Ascending aorta (tissue), 2 donors: ENCODE data around the gene DGKG. TPM values are rescaled to one million over a fixed set of nuclear protein-coding genes. Genes with fewer than 3 reads are reported as not detected.

Experiments
- DNase-seq, 2 donors: peaks; one replicate each; pipeline ENCODE4 v3.0.0-alpha.2; 2019; ENCODE audit warnings: low spot score in 2 of 2
- H3K27ac ChIP-seq, 2 donors: fragments of 200-600 bp; sonication (generic); one replicate each; pipeline ENCODE4 v1.5.1; 2016 to 2017; ENCODE audit warnings: mild to moderate bottlenecking in 1 of 2
- H3K27me3 ChIP-seq: fragments of 200-600 bp; sonication (generic); one replicate; pipeline ENCODE4 v1.5.1; 2017
- H3K36me3 ChIP-seq, 2 donors: fragments of 200-600 bp; sonication (generic); one replicate each; pipeline ENCODE4 v1.5.1; 2016
- H3K4me1 ChIP-seq, 2 donors: fragments of 200-600 bp; sonication (generic); one replicate each; pipeline ENCODE4 v1.5.1; 2016 to 2017; ENCODE audit warnings: mild to moderate bottlenecking in 1 of 2
- H3K4me3 ChIP-seq, 2 donors: fragments of 200-600 bp; sonication (generic); one replicate each; pipeline ENCODE4 v1.5.1; 2016 to 2017; ENCODE audit warnings: mild to moderate bottlenecking in 1 of 2
- H3K9me3 ChIP-seq, 2 donors: fragments of 200-600 bp; sonication (generic); one replicate each; pipeline ENCODE4 v1.5.1; 2016
- CTCF ChIP-seq, 3 experiments: fragments of 200-600 bp in 2 of 3; fragments of 450-650 bp in 1 of 3; sonication (generic) in 2 of 3; IDR thresholded peaks; one replicate each; pipeline ENCODE4 v1.5.1; 2016 to 2019; ENCODE audit warnings: antibody characterized with exemption in 3 of 3, mild to moderate bottlenecking in 1 of 3, moderate library complexity in 1 of 3
- intact Hi-C: fragments of 100-400 bp; cut with DNase I; formaldehyde crosslinking; loops from one replicate; pipeline ENCODE4 v1.15.1; 2023
- total RNA-seq: library from RNA; depleted of rRNA; stranded (reverse); fragments of >200 nt; gene quantifications from one replicate; pipeline ENCODE4 v1.1.0, GENCODE V29; 2016

Gene DGKG
- total RNA-seq, 1 donor from 2014 or later = 11.1 TPM

- TF ChIP-seq CTCF (IDR thresholded peaks at IDR 0.05) = peak in 1 of 3 experiments; percentile 29
- no peaks in the 10 kb centered on the region for H3K9me3 ChIP-seq
- intact Hi-C loops = loop anchor here (1.0 to 5.0 kb wide), 7 partner anchors 29 to 463 kb away; partner anchors contain the start of genes DNAJB11 and TRA2B
- H3K27me3 ChIP-seq = no peaks in the 10 kb centered on the region
- no peaks in the 10 kb centered on the region for H3K36me3 ChIP-seq
- peak; percentile 100 for DNase-seq
- peaks cover 0 to 20% of the 10 kb centered on the region in 2 donors for H3K4me1 ChIP-seq
- H3K27ac ChIP-seq = peak within 1 kb of the TSS; percentile 91 to 95
- peak within 1 kb of the TSS; percentile 73 to 95 for H3K4me3 ChIP-seq
Measured at GRCh38 chr3:186108941-186109865, 252.8 kb downstream of the DGKG start, which contains the start of gene ETV5. Gene ETV5, minus strand, starts transcription at chr3:186109089. Its CDS starts 3,221 bp downstream, at chr3:186105868.

GRCh38 chr3:186108106-186108940 lies 253.7 kb downstream of the DGKG start:
- H3K27me3 ChIP-seq = no peaks in the 10 kb centered on the region
- peak in 1 of 2 donors; percentile 80 for DNase-seq
- no peaks in the 10 kb centered on the region for H3K9me3 ChIP-seq
- intact Hi-C loops = loop anchor here (2.0 to 5.0 kb wide), 5 partner anchors 126 to 464 kb away; partner anchors contain the start of gene DNAJB11
- H3K36me3 ChIP-seq = no peaks in the 10 kb centered on the region
- no peak for TF ChIP-seq CTCF (IDR thresholded peaks at IDR 0.05)
- H3K4me3 ChIP-seq = peak overlapping the region; percentile 73 to 95
- peak overlapping the region; percentile 87 to 90 for H3K27ac ChIP-seq
- H3K4me1 ChIP-seq = peaks cover 0 to 20% of the 10 kb centered on the region in 2 donors

GRCh38 chr3:186107215-186108105 lies 254.6 kb downstream of the DGKG start:
- H3K4me3 ChIP-seq = peak overlapping the region; percentile 73 to 95
- H3K36me3 ChIP-seq = no peaks in the 10 kb centered on the region
- peak; percentile 15 to 78 for DNase-seq
- H3K27ac ChIP-seq = peak overlapping the region; percentile 22 to 87
- H3K4me1 ChIP-seq = peaks cover 0 to 20% of the 10 kb centered on the region in 2 donors
- intact Hi-C loops = loop anchor here (2.0 to 5.0 kb wide), 5 partner anchors 125 to 465 kb away; partner anchors contain the start of gene DNAJB11
- no peak for TF ChIP-seq CTCF (IDR thresholded peaks at IDR 0.05)
- H3K27me3 ChIP-seq = no peaks in the 10 kb centered on the region
- no peaks in the 10 kb centered on the region for H3K9me3 ChIP-seq

- Histone ChIP-seq H3K4me1 (peaks cover 0 to 12% of the 10 kb centered on the region in 2 donors), H3K9me3 (no peaks in the 10 kb centered on the region), H3K4me3 (no peak overlapping the region), H3K27ac (no peak overlapping the region), H3K36me3 (no peaks in the 10 kb centered on the region), H3K27me3 (no peaks in the 10 kb centered on the region)
- intact Hi-C loops = loop anchor here (5.0 kb wide), 2 partner anchors 302 to 467 kb away; partner anchors contain the start of gene DNAJB11
- no peak for TF ChIP-seq CTCF (IDR thresholded peaks at IDR 0.05)
- no peak for DNase-seq
Measured at GRCh38 chr3:186105543-186105942, 256.5 kb downstream of the DGKG start.
